GM10248 (cell line): ENCODE data around the gene CEP43.

Source experiments
- CTCF ChIA-PET: fragments of 300-600 bp; sonication (Branson Sonifier 250); formaldehyde crosslinking; extraction: SDS; loops from one replicate; lab custom pipeline; 2021; ENCODE audit warnings: antibody characterized with exemption; lab: Yijun Ruan, JAX
- POLR2A ChIA-PET: fragments of 350-650 bp; sonication (Branson Sonifier 250); formaldehyde crosslinking; extraction: SDS; loops from one replicate; lab custom pipeline; 2020; ENCODE audit warnings: antibody characterized with exemption; lab: Yijun Ruan, JAX
- DNase-seq: peaks from one replicate; pipeline ENCODE4 v3.0.0; 2012; ENCODE audit errors: extremely low spot score
- CTCF ChIP-seq: IDR thresholded peaks from 2 replicates; pipeline ENCODE4 v1.5.1; 2012; ENCODE audit warnings: mild to moderate bottlenecking, low read depth; ENCODE audit errors: extremely low read depth, missing control alignments, control extremely low read depth

The CEP43 gene

DNA sequence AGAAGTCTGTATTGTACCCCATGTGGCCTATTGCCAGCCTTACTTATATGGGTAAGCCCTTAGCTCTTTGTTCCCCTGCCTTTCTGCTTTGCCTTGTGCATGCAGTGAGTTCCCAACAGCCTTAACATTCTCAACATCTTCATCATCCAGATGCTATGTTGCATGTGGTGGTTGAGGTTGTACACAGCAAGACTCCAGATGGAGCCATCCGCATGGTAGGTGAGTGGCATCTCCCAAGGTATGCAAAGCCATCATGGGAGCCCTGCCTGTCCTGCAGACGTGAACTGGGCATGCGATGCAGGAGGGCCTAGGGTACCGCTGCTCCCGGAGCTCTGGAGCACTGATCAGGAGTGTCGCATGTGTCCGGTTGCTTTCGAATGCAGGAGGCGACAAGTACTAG lies 16.1 kb downstream of the CEP43 start:
- no peak for DNase-seq
- POLR2A ChIA-PET = no interaction called here
- CTCF ChIA-PET = interaction anchor here (1.0 to 2.3 kb wide), 4 partner anchors 13 to 126 kb away, joined by 3 to 8 read pairs (median 6); no protein-coding TSS in a partner anchor
- no peak for TF ChIP-seq CTCF

- peak; percentile 60 for DNase-seq
- POLR2A ChIA-PET = interaction anchor here (0.7 kb wide), 1 partner anchor 1232 kb away, joined by 11 read pairs; no protein-coding TSS in a partner anchor
- CTCF ChIA-PET = interaction anchor here (0.9 kb wide), 1 partner anchor 20 kb away, joined by 3 read pairs; the partner anchor contains the start of gene CEP43
- no peak for TF ChIP-seq CTCF
Measured at GRCh38 chr6:167020206-167020605, 21.0 kb downstream of the CEP43 start.

GRCh38 chr6:167027308-167027707 lies 28.1 kb downstream of the CEP43 start:
- POLR2A ChIA-PET = no interaction called here
- TF ChIP-seq CTCF = no peak
- DNase-seq = no peak
- CTCF ChIA-PET = interaction anchor here (1.2 to 2.3 kb wide), 4 partner anchors 16 to 115 kb away, joined by 3 to 7 read pairs (median 4); partner anchors contain the start of gene CEP43

- no peak for DNase-seq
- ChIA-PET CTCF (interaction anchor here (1.0 to 2.3 kb wide), 4 partner anchors 15 to 114 kb away, joined by 3 to 7 read pairs (median 4); no protein-coding TSS in a partner anchor), POLR2A (no interaction called here)
- no peak for TF ChIP-seq CTCF
Measured at GRCh38 chr6:167027772-167028171, 28.6 kb downstream of the CEP43 start.

- ChIA-PET POLR2A (no interaction called here), CTCF (interaction anchor here (0.6 to 1.2 kb wide), 4 partner anchors 19 to 256 kb away, joined by 3 read pairs; no protein-coding TSS in a partner anchor)
- no peak for DNase-seq
- no peak for TF ChIP-seq CTCF
Measured at GRCh38 chr6:167030222-167031072, 31.2 kb downstream of the CEP43 start.

GRCh38 chr6:167031082-167031709 lies 32.0 kb downstream of the CEP43 start:
- ChIA-PET CTCF (interaction anchor here (1.0 kb wide), 1 partner anchor 21 kb away, joined by 3 read pairs; no protein-coding TSS in a partner anchor), POLR2A (no interaction called here)
- DNase-seq = no peak
- TF ChIP-seq CTCF = no peak
